GM21723 (cell line): ENCODE data around the gene TMPRSS4.

Source experiments
- ATAC-seq: cut with Tn5 transposase; IDR thresholded peaks from one replicate; pipeline ENCODE4 v1.9.1; 2021; ENCODE audit warnings: mild to moderate bottlenecking, moderate library complexity; ENCODE audit not compliant: unreplicated experiment

Gene TMPRSS4

GRCh38 chr11:118102721-118103261 is 25.9 kb downstream of the TMPRSS4 start:
- no peak for ATAC-seq

DNA sequence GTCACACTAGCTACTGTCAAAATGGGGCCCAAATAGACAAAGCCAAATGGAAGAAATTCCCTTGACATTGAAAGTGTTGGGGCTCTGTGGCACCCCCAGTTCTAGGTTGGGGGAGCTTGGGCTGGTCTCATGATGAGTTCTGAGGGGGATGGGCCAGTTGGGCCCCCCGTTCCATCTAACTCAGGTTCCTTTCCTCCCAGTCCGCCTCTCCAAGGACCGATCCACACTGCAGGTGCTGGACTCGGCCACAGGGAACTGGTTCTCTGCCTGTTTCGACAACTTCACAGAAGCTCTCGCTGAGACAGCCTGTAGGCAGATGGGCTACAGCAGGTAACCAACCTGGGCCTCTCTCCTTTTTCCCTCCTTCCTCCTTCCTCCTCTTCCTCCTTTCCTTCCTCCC is 27.6 kb downstream of the TMPRSS4 start:
- no peak for ATAC-seq

GRCh38 chr11:118105657-118106305 is 28.9 kb downstream of the TMPRSS4 start:
- ATAC-seq: no peak

- ATAC-seq: no peak
Observed at GRCh38 chr11:118106789-118107335, 30.0 kb downstream of the TMPRSS4 start.

DNA sequence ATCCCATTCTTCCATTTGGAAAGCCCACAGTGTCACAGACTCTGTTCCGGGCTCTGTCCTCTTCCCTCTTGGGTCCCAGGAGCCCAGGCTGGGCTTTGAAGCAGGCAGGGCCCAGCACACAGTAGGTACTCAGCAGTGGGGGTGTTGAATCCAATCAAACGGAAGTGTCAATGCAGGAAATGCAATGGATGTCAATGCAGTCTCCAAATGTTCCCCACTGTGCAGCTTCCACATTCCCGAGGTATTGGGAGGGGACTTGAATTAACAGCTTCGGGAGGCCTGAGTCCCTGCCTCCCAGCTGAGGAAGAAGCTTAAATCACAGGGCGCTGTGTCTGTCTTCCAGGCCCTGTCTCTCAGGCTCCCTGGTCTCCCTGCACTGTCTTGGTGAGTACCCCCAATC is 31.6 kb downstream of the TMPRSS4 start:
- ATAC-seq: no peak

DNA sequence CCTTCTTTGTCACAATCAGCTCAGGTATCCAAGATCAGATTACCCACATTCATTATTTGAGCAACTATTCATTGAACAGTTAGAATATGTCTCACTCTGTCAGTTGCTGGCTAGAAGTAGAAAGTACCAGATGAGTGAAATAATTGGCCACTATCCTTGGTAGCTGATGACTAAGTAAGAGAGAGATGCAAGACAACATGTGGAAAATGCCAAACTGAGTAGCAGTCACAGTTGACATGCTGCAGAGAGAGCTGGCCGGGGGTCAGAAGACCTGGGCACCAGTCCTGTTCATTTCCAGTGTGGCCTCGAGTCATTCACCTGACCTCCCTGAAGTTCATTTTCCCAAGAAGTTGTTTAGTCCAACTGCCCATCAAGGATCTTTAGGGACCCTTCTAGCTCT is 32.4 kb downstream of the TMPRSS4 start:
- ATAC-seq: no peak

- ATAC-seq: no peak
Observed at GRCh38 chr11:118111019-118111743, 34.3 kb downstream of the TMPRSS4 start.

GRCh38 chr11:118111744-118112035 is 34.8 kb downstream of the TMPRSS4 start:
- no peak for ATAC-seq

- no peak for ATAC-seq
Observed at GRCh38 chr11:118112711-118113430, 36.0 kb downstream of the TMPRSS4 start.

DNA sequence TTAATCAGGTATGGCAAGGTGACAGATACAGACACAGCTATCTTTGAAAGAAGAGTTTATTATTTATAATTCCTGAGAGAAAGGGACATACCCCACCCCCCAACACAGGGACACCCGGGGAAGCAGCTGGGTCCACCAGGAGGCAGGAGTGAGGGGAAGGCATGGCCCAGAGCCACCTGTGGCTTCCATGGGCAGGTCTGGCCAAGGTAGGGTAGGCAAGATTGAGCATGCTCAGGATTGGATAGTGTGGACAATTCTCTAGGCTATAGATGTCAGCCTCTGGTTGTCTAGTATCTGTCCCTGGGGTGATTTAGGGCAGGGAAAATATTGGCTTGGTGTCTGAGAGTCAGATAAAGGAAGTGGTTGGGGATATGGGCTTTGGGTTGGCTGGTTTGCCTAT is 37.4 kb downstream of the TMPRSS4 start:
- no peak for ATAC-seq

- no peak for ATAC-seq
Observed at GRCh38 chr11:118115048-118115447, 38.2 kb downstream of the TMPRSS4 start.

DNA sequence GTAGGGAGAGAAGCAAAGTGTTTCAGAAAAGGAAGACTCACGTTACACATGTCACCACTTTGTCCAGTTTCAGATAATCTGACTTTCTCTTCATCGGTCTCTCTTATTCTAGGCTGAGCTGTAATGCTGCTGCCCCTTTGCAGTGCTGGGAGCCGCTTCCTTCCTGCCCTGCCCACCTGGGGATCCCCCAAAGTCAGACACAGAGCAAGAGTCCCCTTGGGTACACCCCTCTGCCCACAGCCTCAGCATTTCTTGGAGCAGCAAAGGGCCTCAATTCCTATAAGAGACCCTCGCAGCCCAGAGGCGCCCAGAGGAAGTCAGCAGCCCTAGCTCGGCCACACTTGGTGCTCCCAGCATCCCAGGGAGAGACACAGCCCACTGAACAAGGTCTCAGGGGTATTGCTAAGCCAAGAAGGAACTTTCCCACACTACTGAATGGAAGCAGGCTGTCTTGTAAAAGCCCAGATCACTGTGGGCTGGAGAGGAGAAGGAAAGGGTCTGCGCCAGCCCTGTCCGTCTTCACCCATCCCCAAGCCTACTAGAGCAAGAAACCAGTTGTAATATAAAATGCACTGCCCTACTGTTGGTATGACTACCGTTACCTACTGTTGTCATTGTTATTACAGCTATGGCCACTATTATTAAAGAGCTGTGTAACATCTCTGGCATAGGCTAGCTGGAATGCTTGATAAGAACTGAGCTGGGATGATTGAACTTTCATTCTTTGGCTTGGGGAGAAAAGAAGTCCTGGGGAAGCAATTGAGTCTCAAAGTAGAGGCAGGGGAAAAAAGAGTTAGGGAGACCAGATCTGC is 41.1 kb downstream of the TMPRSS4 start:
- ATAC-seq: no peak

DNA sequence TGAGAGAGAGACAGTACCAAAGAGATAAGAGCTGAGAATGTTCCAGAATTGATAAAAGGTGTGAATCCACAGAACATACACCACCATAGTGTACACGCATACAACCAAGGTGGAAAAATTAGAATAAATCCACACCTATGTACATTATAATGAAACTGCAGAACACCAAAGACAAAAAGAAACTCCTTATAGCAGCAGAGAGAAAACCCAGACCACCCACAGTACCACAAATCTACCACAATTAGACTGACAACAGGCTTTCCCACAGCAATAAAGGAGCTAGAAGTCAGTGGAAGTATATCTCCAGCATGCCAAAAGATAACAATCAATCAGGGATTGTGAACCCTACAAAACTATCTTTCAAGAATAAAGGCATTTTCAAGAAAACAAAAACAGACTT is 43.9 kb downstream of the TMPRSS4 start:
- ATAC-seq: no peak

GRCh38 chr11:118124929-118125535 is 48.2 kb downstream of the TMPRSS4 start:
- ATAC-seq: no peak

- ATAC-seq: no peak
Observed at GRCh38 chr11:118126082-118126838, 49.4 kb downstream of the TMPRSS4 start.

DNA sequence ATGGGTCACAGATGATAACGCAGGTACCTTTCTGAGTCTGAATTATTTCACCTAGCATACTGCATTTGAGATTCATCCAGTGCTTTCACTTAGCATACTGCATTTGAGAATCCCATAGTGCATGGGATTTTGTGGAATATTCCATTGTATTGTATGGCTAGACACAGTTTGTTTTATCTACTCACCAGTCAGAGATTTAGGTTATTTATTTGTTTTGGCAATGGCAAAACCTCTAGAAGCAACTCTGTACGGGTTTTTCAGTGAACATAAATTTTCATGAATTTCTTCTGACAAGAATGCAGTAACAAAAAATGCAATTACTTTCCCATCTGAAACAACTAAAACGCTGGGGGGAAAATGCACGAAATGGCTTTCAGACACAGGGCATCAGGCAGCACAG is 51.4 kb downstream of the TMPRSS4 start:
- ATAC-seq: no peak

DNA sequence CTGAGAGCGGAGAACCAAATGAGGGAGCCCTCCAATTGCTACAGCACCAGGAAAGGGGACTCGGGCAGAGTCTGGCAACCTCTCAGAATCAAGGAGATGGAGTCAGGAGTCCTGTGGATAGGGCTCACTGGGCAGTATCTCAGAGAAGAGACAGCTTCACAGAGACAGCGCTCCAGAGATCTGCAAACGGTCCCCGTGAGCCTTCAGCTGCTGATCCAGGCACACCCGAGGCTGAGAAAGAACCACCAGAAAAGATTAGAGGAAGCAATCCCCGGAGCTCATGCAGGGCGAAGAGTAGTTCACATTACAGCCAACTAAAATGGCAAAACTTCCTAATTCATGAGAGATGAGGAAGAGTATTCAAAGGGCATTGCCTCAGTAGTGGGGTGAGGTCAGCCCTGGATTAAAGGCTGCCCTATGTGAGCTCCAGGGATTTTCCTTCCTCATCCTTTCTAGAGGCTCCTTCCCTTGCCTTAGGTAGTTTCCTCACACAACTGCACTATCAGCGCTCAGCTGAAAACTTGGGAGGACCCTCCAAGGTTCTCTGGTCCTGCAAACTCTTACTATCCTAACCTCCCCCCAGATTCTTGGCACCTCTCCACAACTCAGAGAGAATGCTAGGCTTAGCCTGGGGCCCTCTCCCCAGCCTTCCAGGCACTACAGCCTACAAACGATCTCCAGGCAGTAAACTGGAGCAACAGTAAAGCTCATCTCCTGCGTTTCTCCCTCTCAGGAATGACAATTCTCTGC is 52.0 kb downstream of the TMPRSS4 start:
- no peak for ATAC-seq

DNA sequence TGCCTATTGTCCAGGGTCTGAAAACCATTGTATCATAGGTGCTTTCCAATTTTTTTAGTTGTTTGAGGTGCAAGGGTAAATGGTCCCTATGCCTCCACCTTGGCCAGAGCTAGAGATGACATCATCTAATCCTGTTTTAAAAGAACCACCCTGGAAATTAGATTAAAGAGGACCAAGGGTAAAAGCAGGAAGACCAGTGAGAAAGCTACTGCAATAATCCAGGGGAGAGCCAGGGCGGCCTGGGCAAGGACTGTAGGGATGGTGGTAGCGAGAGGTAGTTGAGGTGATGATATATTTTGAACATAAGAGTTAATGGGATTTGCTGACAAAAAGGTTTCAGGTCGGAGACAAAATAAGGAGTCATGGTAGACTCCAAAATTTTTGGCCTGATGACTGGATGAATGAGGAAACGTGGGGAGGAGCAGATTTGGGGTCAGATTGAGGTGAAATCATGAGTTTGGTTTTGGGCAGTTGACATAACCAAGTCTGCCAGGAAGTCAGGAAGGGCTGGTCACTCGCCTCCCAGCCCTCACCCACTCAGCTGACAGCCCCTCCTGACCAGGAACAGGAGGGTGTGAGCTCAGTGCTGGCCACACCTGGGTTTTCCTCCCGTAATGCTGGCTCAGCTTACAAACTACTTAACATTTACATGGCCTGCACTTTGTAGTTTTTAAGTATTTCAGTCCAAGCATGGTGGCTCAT is 52.7 kb downstream of the TMPRSS4 start:
- no peak for ATAC-seq
